ENCODE measurements around the gene ZDHHC17.

Gene ZDHHC17

DNA sequence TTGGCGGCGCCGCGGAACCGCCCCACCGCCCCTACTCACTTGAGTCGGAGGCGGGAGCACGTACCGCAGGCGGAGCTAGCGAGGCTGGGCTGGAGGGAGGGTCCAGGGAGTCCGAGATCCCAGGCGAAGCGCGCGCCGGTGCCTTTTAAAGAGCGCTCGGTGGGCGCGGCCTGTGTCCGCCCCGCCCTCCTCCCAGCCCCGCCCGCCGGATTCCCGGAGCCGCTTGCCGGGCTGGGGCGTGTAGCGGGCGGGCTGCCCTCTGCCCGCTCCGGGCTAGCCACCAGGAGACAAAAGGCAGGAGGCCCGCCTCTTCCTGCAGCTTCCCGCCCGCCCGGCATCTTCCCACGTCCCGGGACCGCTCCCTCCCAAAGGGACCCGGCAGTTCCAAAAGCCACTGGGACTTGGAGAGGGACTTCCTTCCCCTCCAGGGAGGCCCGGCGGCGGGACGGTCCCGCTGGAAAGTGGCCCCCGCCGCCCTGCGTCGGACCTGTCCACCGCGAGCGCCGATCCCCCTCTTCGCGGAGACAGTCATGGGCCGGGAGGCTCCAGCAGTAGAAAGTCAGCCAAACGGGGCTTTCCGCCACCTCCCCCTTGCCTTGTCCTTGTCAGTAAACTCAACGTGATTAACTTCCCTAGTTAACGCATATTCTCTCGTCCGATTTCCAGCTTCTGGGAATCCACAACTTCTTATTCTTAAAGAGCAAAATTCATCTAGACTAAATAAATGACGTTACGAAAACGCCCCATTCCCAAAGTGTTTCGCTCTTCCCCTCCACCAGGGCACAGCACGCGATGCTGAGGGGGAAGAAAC is 115.2 kb downstream of the ZDHHC17 start, which contains the start of gene CSRP2:
Gene CSRP2, minus strand, starts transcription at position 121 of the 811 bp plus-strand sequence. CDS start 12,759 bp downstream, outside the sequence.
- DNase-seq, result peak; percentile 92

DNA sequence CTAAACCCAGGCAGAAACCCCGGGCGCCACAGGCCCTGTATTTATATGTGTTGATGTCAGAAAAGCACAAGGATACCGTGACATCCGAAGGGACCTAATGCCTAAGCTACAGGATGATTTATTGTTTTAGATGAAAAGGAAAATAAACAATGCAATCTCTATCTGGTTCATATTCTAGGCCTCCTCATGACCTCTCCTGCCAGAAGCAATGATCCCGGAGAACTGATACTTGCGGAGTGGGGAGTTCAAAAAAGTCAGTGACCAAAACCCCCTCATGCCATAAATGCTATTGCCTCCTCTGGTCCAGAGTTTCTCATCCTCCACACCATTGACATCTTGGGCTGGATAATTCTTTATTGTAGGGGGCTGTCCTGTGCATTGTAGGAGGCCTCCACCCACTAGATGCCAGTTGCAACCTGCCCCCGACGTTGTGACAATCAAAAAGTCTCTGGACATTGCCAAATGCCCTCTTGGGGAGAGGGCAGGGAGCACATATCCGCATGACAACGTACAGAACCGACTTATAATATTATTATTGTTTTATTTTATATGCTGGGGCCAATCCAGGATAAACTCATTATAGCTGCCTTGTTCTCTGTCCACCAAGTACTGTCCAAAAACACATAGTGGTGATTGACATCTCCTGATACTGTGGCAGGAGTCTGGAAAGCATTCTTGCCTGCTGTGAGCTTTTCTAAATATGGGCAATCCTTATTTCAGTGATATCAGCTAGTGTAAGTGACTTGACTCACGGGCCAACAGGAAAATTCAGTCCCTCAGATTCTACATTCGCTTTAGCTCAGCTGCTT is 116.0 kb downstream of the ZDHHC17 start:
- peak; percentile 67 for DNase-seq

DNA sequence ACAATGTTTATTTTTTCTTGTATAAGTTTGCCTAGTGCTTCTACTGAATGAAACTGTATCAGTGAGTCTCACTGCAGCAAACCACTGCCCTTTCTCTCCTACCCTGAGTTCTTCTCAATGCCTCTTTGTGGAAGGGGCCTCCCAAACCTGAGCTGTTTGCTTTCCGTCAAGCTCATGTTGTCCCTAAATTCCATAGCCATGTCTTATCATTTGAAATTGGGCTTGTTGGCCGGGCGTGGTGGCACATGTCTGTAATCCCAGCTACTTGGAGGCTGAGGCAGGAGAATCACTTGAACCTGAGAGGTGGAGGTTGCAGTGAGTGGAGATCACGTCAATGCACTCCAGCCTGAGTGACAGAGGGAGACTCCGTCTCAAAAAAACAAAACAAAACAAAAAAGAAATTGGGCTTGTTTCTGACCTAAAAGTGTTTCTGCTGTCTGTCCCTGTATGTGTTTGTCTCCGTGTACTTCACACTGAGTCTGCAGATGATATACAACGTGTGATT is 116.7 kb downstream of the ZDHHC17 start:
- no peak for DNase-seq

DNA sequence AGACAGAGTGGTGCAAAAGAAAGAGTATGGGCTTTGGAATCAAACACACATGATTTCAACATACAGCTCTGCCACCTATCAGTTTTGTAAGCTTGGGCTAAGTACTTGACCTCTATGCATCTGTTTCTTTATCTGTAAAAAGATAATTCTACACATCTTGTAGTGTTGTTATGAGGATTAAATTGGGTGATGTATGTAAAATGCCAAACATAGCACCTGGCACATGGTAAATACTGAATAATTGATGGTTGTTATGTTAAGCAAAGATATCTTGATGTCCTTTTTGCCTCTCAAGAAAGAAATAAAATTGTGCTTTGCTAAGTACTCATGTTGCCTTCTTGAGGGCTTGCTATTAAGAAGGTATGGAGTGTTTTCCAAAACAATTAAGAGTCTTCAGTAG is 117.2 kb downstream of the ZDHHC17 start:
- DNase-seq, result no peak

DNA sequence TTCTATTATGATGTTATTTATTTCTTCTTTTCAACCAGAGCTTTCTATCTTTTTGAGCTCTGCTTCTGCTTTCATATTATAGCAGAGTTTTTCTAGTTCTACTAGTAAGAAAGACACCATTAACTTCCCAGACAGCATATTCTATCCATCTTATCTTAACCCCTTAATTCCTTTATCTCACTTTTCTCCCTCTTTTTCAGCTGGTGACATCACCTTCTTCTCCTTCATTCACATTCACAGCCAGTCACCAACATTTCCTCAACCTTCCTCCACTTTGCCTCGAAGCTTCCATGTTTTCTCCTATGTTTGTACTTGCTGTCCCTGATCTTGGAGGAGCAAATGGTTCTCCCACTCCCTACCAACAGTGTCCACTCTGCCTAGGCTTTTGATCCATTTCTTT is 118.5 kb downstream of the ZDHHC17 start:
- no peak for DNase-seq

DNA sequence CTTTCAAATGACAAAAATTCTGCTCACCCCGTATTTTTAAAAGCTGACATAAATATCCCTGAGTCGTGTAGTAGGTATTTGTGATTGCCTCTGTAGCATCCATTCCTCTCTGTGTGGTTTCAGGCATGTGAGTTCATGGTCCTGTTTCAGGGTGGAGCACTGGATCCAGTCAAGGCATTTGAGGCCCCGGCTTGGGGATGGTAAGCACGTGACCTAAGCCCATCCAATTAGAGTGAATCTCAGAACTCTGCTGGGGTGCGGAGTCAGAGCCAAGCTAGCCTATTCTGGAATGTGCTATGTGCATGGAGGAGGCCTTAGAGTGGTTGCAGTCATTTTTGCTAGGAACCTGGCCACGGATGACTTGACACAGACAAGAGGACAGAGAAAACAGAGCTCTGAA is 119.2 kb downstream of the ZDHHC17 start:
- DNase-seq, result peak; percentile 89

DNA sequence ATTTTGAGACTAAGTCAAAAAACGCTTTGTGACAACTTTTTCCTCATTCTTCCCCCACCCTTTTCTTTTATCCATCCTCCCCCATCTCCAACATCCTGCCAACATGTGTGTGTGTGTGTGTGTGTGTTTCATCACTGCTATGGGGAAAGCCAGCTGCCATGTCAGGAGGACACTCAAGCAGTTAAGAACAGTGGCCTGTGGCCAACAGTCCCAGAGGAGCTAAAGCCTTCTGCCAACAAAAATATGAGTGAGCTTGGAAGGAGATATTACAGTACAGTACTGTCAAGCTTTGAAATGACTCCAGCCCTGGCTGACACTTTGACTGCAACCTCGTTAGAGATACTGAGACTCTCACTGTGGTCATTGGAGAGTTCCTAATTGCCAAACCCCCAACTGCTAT is 119.9 kb downstream of the ZDHHC17 start:
- DNase-seq, result peak; percentile 70

DNA sequence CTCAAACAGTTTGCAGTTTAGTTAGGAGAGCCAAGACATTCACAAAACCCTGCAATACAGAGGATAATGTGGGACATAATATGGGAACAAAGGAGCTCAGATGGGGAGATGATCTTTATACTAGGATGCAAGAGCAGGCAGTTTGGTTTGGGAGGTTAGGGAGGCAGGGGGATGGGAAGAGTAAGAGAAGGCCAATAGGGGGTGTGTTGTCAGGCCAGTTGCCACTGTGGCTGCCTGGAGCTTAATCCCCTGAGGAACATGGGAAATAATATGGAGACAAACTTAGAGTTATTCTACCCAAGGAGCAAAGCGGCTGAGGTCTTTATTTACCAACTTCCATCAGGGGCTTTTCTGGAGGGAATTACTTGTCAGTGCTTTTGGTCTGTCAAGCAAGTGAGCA is 124.9 kb downstream of the ZDHHC17 start:
- no peak for DNase-seq

DNA sequence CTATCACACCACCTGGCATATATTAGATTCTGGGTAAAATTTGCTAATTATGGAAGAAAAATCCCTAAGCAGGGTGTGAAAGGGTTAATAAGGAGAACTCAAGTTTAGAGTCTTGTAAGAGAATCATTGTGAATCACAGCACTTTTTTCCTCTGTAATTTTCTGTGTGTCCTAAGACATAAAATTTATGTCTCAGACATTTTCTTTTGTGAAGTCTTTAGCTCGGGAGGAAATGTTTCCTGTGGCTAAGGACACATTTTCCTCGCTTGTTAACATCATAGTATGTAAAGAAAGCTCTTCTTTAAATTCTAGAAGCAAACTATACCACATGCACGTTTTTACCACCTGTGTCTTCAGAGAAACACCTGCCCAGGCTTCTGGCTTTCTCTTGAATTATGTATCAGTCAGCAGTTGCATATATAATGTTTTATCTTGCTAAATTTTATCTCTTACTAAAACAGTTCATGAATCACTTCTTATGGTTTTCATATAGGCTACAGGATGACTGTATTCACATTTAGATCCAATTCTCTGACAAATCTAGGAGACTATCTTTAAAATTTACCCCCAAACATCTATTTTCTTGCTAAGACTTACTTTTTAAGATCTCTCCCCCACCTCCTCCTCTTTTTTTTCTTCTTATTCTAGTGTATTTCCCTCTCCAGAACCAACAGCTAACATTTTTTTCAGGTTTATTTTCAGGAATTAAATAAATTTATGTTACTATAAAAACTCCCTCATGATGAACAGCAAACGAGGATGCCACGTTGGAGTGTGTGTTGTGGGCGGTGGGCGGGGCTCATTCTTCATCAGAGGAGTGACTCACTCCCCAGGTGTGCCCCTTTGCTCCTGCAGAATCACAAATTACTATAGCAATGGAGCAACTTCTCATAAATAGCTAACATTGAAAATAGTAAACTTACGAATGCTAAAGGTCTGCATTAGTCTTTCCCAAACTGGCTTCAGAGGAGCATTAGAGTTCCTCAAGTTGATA is 126.5 kb downstream of the ZDHHC17 start:
- no peak for DNase-seq

DNA sequence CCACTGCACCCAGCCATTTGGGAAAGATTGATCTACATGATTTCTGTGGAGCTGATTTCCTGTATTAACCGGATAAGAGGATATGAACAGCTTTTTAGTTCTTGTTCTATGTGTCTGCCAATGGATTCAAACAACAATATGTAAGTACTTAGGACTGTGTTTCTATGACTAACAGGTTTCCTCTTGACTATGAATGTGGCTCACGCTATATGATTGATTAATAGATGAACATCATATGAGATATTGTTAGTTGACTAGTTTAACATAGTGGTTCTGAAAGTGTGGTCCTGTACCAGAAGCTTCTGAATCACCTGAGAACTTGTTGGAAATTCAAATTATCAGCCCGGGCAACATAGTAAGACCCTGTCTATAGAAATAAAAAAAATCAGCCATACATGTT is 127.7 kb downstream of the ZDHHC17 start:
- DNase-seq, result no peak

DNA sequence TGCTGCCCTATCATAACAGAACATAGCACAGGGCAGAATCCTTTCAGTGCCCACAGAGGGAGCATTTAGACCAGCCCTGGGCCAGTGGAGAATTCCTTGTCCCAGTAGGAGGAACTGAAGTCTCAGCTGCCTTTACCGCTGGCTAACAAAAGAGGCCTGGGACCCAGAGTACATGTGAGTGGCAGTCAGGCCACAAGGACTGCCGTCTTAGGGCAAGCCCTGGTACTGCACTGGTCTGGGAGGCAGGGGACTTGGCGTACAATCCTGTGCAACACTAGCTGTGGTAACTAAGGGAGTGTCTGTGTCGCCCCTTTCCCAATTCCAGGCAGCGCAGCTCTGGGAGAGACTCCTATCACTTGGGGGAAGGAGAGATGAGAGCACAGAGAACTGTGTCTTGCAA is 131.9 kb downstream of the ZDHHC17 start:
- no peak for DNase-seq

DNA sequence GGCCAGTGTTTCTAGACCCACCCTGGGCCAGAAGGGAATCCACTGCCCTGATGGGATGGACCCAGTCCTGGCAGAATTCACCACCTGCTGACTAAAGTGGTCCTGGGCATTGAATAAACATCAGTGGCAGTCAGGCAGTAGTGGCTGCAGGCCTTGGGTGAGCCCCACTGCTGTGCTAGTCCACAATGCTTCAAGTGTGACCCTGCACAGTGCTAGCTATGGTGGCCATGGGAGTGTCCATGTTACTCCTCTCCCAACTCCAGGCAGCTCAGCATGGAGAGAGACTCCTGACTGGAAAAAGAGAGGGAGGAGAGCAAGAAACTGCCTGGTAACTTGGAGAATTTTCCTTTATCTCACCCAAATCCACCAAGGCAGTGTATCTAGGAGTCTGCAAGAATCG is 132.4 kb downstream of the ZDHHC17 start:
- DNase-seq, result no peak

DNA sequence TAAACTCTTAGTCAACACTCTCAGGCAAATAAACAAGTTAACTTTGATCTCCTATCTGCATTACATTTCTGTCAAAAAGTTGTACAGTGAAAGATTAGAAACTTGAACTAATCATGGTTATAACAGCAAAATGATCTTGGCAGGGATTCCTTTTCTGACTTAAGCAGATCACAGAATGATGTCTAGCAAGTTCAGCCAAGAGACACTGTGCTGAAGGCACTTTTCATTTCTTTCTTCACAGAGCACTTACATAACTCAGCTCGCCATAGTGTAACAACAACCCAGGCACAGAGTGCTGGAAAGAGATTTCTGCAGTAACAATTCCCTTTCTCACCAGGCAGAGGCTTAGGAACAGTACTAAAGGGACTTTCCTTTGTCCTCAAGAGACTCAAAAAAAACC is 134.5 kb downstream of the ZDHHC17 start:
- no peak for DNase-seq

DNA sequence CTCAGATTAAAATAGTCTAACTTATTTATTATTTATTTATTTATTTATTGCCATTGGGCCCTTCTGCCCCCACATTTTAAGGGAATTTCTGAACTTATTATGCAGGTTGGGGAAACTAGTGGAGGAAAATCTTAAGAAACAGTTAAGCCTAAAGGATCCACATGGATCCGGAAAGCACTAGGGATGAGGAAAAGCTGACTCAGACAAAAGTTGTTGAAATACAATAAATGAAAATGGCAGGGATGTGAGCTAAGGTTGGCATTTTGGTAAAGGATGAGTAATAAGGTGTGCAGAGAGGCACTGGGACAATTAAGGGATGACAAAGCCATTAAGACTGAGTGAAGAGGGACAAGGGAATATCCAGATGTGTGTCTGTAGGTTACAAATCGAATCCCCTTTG is 135.6 kb downstream of the ZDHHC17 start:
- DNase-seq, result no peak

DNA sequence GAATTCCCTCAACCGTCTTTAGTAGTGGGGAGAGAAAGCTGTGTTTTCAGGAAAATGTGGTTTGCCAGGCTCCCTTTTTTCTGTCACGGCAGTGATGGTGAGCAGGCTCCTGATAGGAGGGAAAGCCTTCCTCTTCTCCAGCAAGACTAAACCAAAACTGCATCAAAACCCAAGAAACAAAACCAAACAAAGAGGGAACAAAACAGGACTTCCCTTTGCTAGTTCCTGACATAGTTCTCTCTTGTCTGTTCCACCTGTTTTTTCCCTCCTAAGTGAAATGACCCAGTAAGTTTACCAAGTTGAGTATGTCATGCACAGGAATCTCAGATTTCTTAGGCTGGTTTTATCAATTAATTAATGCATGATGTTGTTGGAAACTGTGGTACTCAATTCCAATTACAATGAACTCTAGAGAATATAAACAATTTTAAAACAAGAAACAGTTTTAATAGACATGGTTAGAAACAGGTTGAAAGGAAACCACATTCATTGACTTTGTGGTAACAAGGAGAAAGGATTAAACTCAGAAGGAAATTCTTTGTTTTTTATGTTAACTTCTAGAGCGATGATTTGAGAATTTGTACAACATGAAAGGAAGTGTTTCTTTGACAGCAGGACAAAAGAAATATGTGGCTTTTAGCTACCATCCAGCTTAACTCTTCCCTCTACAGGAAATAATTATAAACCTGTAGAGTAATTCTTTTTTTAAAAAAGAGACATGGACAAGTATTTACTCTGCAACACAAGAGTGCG is 137.9 kb downstream of the ZDHHC17 start:
- no peak for DNase-seq
